ENCODE data around the gene ZBTB7C. TPM values are rescaled to one million over a fixed set of nuclear protein-coding genes. Genes with fewer than 3 reads are reported as not detected.

Gene ZBTB7C
- total RNA-seq, 1 donor: 0.09 TPM

- DNase-seq (ENCODE audit: low read depth): no peak
- H3K4me3 ChIP-seq (ENCODE audit: low read depth, low read length): no peak overlapping the region
- no peak for TF ChIP-seq CTCF (IDR thresholded peaks at IDR 0.05; ENCODE audit: insufficient read depth, low read length)
These were observed 171.0 kb downstream of the ZBTB7C start for GRCh38 chr18:48238206-48238605.

- H3K4me3 ChIP-seq (ENCODE audit: low read depth, low read length): no peak overlapping the region
- DNase-seq (ENCODE audit: low read depth): no peak
- TF ChIP-seq CTCF (IDR thresholded peaks at IDR 0.05; ENCODE audit: insufficient read depth, low read length): no peak
These were observed 172.4 kb downstream of the ZBTB7C start for GRCh38 chr18:48236822-48237221.

- H3K4me3 ChIP-seq (ENCODE audit: low read depth, low read length): no peak overlapping the region
- peak; percentile 58 for TF ChIP-seq CTCF (IDR thresholded peaks at IDR 0.05; ENCODE audit: insufficient read depth, low read length)
- DNase-seq (ENCODE audit: low read depth): peak; percentile 61
These were observed 178.6 kb downstream of the ZBTB7C start for GRCh38 chr18:48230467-48231113.

GRCh38 chr18:48229552-48229981 is 179.6 kb downstream of the ZBTB7C start:
- TF ChIP-seq CTCF (IDR thresholded peaks at IDR 0.05; ENCODE audit: insufficient read depth, low read length): peak; percentile 5
- H3K4me3 ChIP-seq (ENCODE audit: low read depth, low read length): no peak overlapping the region
- DNase-seq (ENCODE audit: low read depth): peak; percentile 6

- H3K4me3 ChIP-seq (ENCODE audit: low read depth, low read length): no peak overlapping the region
- TF ChIP-seq CTCF (IDR thresholded peaks at IDR 0.05; ENCODE audit: insufficient read depth, low read length): no peak
- no peak for DNase-seq (ENCODE audit: low read depth)
These were observed 180.3 kb downstream of the ZBTB7C start for GRCh38 chr18:48228841-48229240.

GRCh38 chr18:48228301-48228715 is 180.9 kb downstream of the ZBTB7C start:
- peak; percentile 57 for DNase-seq (ENCODE audit: low read depth)
- no peak overlapping the region for H3K4me3 ChIP-seq (ENCODE audit: low read depth, low read length)
- no peak for TF ChIP-seq CTCF (IDR thresholded peaks at IDR 0.05; ENCODE audit: insufficient read depth, low read length)

- no peak for TF ChIP-seq CTCF (IDR thresholded peaks at IDR 0.05; ENCODE audit: insufficient read depth, low read length)
- no peak overlapping the region for H3K4me3 ChIP-seq (ENCODE audit: low read depth, low read length)
- no peak for DNase-seq (ENCODE audit: low read depth)
These were observed 182.0 kb downstream of the ZBTB7C start for GRCh38 chr18:48227206-48227605.
